ENCODE results near the gene LCE5A.
A peak's percentile ranks its signal among the peaks of the same experiment; 100 is the strongest.
"Not testable (repeated sequence)": the region's sequence is repeated elsewhere in the genome, so short reads cannot be mapped to it uniquely, and the experiment has no call there.

Gene LCE5A

DNA sequence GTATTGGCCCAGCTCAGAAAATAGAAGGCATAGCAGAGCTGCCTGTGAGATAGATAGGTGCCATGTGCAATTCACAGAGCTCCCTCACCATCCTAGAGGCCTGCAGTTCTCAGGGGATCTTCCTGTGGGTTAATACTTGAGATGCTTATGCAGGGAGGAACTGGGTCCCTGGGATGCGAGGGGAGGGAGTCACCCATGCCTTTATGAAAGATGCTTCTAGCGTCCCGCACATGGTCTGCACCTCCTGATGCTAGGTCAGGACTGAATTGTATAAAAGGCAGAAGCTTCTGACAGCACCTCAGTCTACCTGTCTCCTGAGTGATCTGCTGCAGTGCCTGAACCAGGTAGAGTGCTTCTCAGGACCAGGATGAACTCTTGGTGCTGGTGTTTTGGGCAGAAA, at the start of gene LCE5A:
LCE5A (plus strand) TSS at position 301 of the 400 bp plus-strand sequence. CDS start 732 bp downstream, outside the sequence.
- no peak for DNase-seq

DNA sequence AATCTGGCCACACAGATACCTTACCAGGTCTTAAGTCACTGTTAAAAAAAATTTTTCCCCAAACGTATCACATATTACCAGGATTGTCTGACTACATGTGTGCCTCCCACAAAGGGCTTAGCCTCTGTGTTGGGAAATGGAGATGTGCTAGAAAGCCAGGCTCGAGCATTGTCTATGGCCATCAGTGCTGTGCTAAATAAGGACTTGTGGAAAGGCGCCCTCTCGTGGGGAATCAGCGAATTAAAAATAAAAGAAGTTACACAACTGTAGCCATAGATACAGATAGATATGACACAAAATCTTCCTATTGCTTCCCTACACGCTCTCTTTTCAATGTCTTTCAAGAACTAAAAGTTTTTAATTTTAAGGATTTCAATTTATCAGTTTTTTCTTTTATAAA, 49.1 kb upstream of the LCE5A start:
- peak; percentile 77 for DNase-seq

GRCh38 chr1:152462636-152463035, 48.0 kb upstream of the LCE5A start:
- no peak for DNase-seq

GRCh38 chr1:152466217-152466616, 44.4 kb upstream of the LCE5A start:
- no peak for DNase-seq

DNA sequence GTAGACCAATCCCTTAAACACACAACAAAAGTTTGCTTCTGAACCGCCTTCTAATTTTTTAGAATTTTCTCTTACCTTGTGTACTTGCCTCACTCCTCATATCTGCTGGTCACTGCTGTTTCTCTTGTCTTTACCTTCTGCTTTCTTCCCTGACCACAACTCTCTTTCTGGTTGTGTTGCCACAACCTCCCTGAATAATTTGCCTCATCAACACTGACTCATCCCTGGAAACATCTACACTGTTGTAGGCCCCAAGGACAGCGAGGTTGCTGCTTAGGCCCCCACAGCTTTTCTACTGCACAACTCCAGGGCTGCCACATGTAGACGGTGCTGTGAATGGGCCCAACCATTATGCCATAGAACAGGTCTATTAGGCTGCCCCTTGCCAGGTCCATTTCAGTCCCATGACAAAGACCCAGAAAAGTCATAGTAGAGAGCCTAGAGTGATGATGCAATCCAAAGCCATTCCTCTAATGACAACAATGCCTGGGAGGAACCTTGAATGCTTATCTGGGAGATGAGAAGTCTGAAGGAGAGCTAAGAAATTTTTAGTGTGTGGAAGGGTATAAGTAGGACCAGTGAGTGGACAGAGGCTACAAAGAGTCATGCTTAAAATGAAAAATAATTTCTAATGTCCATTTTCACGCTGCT, 36.6 kb upstream of the LCE5A start:
- no peak for DNase-seq

- DNase-seq, result peak; percentile 60
Measured at GRCh38 chr1:152479792-152480595, 30.6 kb upstream of the LCE5A start.

DNA sequence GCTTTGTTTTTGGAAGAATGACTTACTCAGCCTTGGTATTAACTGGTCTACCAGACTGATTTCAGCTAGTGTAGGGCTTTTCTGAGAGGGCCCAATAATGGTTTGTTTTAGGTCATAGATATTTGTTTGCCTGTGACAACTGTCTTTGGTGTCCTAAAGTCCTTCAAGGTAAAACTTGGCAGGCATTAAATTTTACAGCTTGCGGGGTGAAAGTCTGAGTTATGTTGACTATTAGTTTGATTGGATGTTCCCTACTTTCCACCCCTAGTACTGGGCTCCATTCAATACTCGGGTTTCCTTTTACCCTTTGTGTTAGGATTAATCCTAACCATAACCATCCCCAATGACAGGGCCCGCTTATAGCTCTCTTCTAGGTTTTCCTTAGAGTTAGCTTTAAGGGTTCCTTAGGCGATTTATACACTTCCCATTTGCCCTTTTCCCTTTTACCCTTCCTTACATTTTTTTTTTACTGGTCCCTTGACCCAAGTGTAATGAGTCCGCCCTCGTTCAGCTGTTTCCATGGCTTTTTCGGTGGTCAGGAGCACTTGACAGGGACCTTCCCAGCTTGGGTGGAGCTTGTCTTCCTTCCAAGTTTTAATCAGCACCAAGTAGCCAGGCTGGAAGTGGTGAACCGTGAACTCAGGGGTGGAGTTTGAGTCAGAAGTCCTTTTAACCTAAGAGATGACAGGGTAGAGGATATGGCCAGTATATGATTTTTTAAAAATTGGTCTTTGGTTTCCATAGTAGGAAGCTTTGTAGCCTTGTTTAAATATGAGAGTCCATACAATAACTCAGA, 28.5 kb upstream of the LCE5A start:
- DNase-seq, result no peak

DNA sequence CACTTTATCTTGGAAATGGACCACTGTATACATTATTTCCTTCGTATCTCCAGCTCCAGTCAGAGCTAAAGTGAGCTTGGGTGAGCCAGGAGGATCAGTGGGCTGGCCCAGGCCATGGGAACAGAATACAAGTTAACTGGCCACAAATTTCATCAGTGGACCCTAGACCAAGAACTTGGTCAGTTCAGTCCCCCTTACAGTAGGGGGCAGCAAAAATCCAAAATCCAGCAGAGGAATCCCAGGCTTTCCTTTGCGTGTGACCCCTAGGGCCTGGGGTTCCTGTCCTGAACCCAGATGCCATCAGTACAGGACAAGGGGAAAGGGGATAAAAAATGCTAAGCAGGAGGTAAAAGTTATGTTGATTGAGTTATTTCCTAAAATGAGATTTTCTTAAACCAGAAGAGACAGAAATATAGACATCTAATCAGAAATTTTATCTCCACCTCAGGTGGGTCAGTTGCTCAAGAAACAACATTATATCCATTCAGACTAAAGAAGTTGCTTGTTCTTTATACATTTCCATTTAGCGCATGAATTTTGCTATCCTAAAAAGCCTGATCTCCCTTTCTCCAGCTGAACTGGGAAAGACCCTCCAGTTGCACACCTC, 24.1 kb upstream of the LCE5A start:
- peak; percentile 10 for DNase-seq

GRCh38 chr1:152487871-152488270, 22.7 kb upstream of the LCE5A start:
- DNase-seq, result no peak

- not testable (repeated sequence) for DNase-seq
Measured at GRCh38 chr1:152491537-152491936, 19.1 kb upstream of the LCE5A start.

DNA sequence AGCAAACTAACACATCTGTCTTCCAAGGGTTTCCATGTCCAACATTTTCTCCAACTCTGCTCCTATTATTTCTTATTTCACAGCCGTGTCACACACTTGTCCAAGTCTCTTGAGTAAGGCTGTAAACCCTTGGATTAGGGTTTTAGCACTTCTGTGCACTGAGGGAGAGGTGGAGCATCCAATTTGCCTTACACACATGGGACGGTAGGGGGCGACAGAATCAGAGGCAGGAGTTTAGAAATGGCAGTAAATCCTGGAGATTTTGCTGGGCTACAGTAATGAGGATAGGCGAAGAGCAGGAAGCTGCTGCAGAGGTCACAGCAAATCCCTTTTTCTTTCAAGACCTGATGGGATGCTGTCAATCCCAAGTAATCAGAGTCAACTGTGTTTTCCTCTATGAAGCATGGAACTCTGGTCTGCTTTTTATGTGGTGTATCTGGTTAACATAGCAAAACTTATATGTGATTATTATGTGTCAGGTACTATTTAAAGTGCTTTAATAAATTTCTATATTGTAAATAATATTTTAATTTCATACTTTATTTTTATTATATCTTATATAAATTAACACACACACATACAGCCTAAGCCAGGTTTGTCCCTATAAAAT, 15.4 kb upstream of the LCE5A start:
- peak; percentile 66 for DNase-seq

GRCh38 chr1:152497273-152497672, 13.3 kb upstream of the LCE5A start:
- DNase-seq, result peak; percentile 31

DNA sequence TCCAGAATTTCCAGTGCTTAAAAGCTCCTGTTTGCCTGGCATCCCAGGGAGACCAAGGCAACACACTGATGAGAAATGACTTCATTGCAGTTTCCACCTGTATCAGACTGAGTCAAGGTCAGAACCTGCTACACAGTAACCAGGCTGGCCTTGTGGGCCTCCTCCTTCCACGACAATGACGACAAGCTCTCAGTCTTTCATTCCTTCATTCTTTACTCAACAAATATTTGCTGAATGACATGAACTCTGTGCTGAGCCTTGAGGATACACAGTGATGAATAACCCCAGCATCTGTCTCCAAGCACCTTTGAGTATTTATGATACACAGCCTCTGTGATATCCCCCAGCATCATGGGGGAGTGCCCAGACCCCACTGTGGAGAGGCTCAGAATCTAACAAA, 8.9 kb upstream of the LCE5A start:
- DNase-seq, result no peak

GRCh38 chr1:152502496-152503180, 8.0 kb upstream of the LCE5A start:
- DNase-seq, result no peak

- no peak for DNase-seq
Measured at GRCh38 chr1:152505083-152505482, 5.5 kb upstream of the LCE5A start.

DNA sequence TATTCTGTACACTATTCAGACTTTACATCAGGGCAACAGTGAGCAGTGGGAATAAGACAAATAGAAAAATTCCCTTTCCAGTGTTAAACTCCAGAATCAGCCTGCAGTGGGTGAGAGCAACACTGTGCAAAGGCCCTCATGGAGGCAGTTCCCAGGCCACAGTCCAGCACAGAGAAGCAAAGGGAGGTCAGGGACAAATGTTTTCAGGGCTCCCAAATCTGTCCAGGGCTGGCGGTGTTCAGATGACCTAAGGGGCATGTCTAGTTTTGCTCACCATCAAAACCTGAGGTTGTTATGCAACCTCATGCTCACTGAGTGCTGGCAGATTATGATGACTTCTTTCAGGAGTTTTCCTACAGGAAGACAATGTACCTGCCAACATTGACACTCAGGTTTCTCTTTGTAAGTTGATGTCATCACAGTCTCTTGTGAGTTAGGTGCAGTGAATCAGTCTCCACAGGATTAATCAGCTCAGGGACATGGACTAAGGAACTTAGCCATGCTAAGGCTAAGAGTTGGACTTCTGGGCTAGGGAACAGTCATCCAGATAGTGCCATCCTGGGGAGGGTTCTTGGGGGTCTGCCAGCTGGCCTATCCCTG, 3.6 kb upstream of the LCE5A start:
- DNase-seq, result no peak

GRCh38 chr1:152511596-152511995, 993 bp downstream of the LCE5A start:
- DNase-seq, result no peak

DNA sequence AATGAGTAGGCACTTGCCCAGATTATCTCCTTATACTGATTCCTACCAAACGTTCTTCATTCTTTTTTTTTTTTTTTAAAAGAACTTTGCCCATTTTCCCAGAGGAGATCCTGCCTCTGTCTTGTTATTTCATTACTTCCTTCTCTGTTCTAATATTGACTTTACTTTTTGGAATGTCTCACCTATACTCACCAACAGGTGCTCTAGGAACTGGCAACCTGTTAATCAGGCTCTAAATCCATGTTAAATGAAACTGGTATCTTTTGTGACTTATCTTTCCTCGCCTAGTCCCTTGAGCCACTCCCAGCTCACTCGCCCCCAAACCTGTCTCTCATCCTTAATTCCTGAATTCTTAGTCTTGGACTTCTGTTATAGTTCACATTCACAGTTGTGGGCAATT, 2.5 kb downstream of the LCE5A start:
- DNase-seq, result no peak

DNA sequence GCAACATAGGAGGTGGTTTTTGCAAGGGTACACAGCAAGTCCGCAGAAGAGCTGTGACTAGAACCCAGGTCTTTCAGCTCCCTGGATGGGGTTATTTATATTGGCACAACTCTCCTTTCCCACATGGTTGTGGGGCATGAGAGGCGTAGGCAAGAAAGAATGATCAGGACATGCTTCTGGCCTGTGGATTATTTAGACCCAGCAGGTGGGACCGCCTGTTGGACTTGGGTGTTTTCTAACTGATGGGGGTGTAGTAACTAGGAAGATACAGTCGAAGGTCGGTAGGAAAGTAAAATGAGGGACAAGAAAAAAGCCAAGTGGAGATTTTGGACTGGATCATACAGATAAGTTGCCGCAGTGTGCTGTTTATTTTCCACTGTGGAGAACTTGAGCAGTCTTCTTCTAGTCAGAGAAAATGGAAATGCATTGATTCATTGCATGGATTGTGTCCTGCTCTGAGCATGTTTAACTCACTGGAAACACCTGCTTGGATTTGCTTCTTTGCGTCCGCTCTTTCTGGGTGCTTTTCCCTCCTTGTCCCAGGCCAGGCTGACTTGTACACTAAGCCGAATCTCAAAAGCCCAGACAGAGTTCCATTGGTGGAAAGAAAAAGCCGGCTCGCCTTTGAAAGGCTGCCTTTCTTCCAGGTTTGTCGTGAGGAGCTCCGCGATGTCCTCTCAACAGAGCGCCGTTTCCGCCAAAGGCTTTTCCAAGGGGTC, 4.3 kb downstream of the LCE5A start:
- no peak for DNase-seq

DNA sequence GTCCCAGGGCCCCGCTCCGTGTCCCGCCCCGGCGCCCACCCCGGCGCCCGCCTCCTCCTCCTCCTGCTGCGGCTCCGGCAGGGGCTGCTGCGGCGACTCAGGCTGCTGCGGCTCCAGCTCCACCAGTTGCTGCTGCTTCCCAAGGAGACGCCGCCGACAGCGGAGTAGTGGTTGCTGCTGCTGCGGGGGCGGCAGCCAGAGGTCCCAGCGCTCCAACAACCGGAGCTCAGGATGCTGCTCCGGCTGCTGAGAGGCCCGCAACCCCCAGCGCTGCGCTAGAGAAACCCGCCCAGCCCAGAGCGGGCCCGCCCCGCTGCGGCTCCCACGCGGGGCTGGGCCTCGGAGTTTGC, 4.8 kb downstream of the LCE5A start:
- DNase-seq, result peak; percentile 11

- DNase-seq, result no peak
Measured at GRCh38 chr1:152516082-152516481, 5.5 kb downstream of the LCE5A start.

Data from suppressor macrophage treated with lipopolysaccharide for 4 hours (primary cell).